HEK293 (cell line): ENCODE measurements around the gene CAMKMT.
A peak's percentile ranks its signal among the peaks of the same experiment; 100 is the strongest.

Experiments
- GLI2 ChIP-seq: fragments of 450-650 bp; formaldehyde crosslinking; IDR thresholded peaks from 2 replicates; pipeline ENCODE4; 2017; ENCODE audit warnings: missing biosample characterization, missing genetic modification characterization, low read depth, borderline replicate concordance
- GLIS2 ChIP-seq: fragments of 450-650 bp; formaldehyde crosslinking; IDR thresholded peaks from 2 replicates; pipeline ENCODE4 v1.5.1; 2016; ENCODE audit warnings: missing biosample characterization, missing genetic modification characterization
- MEIS1 ChIP-seq: sonication (generic); formaldehyde crosslinking; IDR thresholded peaks from 2 replicates; pipeline ENCODE4 v1.8.1; 2022; ENCODE audit warnings: missing genetic modification reagents, mild to moderate bottlenecking, borderline replicate concordance
- PRDM1 ChIP-seq: fragments of 450-650 bp; formaldehyde crosslinking; IDR thresholded peaks from 2 replicates; pipeline ENCODE4; 2016; ENCODE audit warnings: missing biosample characterization, missing genetic modification characterization
- PRDM10 ChIP-seq: fragments of 450-650 bp; formaldehyde crosslinking; IDR thresholded peaks from 2 replicates; pipeline ENCODE4 v1.5.1; 2016; ENCODE audit warnings: missing biosample characterization, missing genetic modification characterization
- SALL2 ChIP-seq: fragments of 450-650 bp; formaldehyde crosslinking; IDR thresholded peaks from 2 replicates; pipeline ENCODE4 v1.5.0; 2017; ENCODE audit warnings: missing biosample characterization, mild to moderate bottlenecking, missing genetic modification characterization, borderline replicate concordance
- SETDB1 ChIP-seq: IDR thresholded peaks from one replicate; pipeline ENCODE4 v1.6.1; 2017; ENCODE audit warnings: mild to moderate bottlenecking, low read length, moderate library complexity, mixed read lengths; ENCODE audit not compliant: insufficient read length
- TRIM28 ChIP-seq: IDR thresholded peaks from 2 replicates; pipeline ENCODE4 v1.6.1; 2011; ENCODE audit warnings: low read length, control low read depth, borderline replicate concordance
- ZBTB10 ChIP-seq: fragments of 450-650 bp; formaldehyde crosslinking; IDR thresholded peaks from 2 replicates; pipeline ENCODE4 v1.5.1; 2016; ENCODE audit warnings: missing biosample characterization, missing genetic modification characterization
- ZBTB17 ChIP-seq: fragments of 450-650 bp; formaldehyde crosslinking; IDR thresholded peaks from 2 replicates; pipeline ENCODE4 v1.5.1; 2016; ENCODE audit warnings: missing biosample characterization, missing genetic modification characterization
- ZBTB20 ChIP-seq: fragments of 450-650 bp; formaldehyde crosslinking; IDR thresholded peaks from 2 replicates; pipeline ENCODE4 v1.5.1; 2016; ENCODE audit warnings: missing biosample characterization, missing genetic modification characterization
- ZFP69B ChIP-seq: fragments of 450-650 bp; formaldehyde crosslinking; IDR thresholded peaks from 2 replicates; pipeline ENCODE4 v1.5.1; 2016; ENCODE audit warnings: missing biosample characterization, missing genetic modification characterization
- ZNF221 ChIP-seq: fragments of 450-650 bp; formaldehyde crosslinking; IDR thresholded peaks from 2 replicates; pipeline ENCODE4 v1.5.1; 2017; ENCODE audit warnings: missing biosample characterization, missing genetic modification characterization, borderline replicate concordance
- ZNF239 ChIP-seq: fragments of 450-650 bp; formaldehyde crosslinking; IDR thresholded peaks from 2 replicates; pipeline ENCODE4 v1.5.1; 2016; ENCODE audit warnings: missing biosample characterization, missing genetic modification characterization
- ZNF280D ChIP-seq: fragments of 450-650 bp; formaldehyde crosslinking; IDR thresholded peaks from 2 replicates; pipeline ENCODE4 v1.5.1; 2016; ENCODE audit warnings: missing biosample characterization, missing genetic modification characterization
- ZNF335 ChIP-seq: fragments of 450-650 bp; formaldehyde crosslinking; conservative IDR thresholded peaks from 2 replicates; pipeline ENCODE4 v1.5.1; 2016; ENCODE audit warnings: missing biosample characterization, missing genetic modification characterization
- ZNF341 ChIP-seq: fragments of 450-650 bp; formaldehyde crosslinking; IDR thresholded peaks from 2 replicates; pipeline ENCODE4; 2016; ENCODE audit warnings: low read depth, missing biosample characterization, missing genetic modification characterization
- ZNF366 ChIP-seq: fragments of 450-650 bp; formaldehyde crosslinking; conservative IDR thresholded peaks from 2 replicates; pipeline ENCODE4 v1.5.1; 2016; ENCODE audit warnings: missing biosample characterization, missing genetic modification characterization
- ZNF473 ChIP-seq: fragments of 450-650 bp; formaldehyde crosslinking; IDR thresholded peaks from 2 replicates; pipeline ENCODE4 v1.5.1; 2017; ENCODE audit warnings: missing biosample characterization, missing genetic modification characterization
- ZNF530 ChIP-seq: fragments of 450-650 bp; formaldehyde crosslinking; IDR thresholded peaks from 2 replicates; pipeline ENCODE4 v1.5.1; 2016; ENCODE audit warnings: low read depth, missing biosample characterization, missing genetic modification characterization
- ZNF600 ChIP-seq: fragments of 450-650 bp; formaldehyde crosslinking; IDR thresholded peaks from 2 replicates; pipeline ENCODE4 v1.5.1; 2016; ENCODE audit warnings: missing biosample characterization, missing genetic modification characterization
- ZNF645 ChIP-seq: fragments of 450-650 bp; formaldehyde crosslinking; IDR thresholded peaks from 2 replicates; pipeline ENCODE4; 2016; ENCODE audit warnings: missing biosample characterization, missing genetic modification characterization
- ZNF701 ChIP-seq: fragments of 450-650 bp; formaldehyde crosslinking; IDR thresholded peaks from 2 replicates; pipeline ENCODE4 v1.5.1; 2016; ENCODE audit warnings: missing biosample characterization, missing genetic modification characterization
- ZSCAN23 ChIP-seq: fragments of 450-650 bp; formaldehyde crosslinking; IDR thresholded peaks from 2 replicates; pipeline ENCODE4 v1.5.1; 2016; ENCODE audit warnings: missing biosample characterization, missing genetic modification characterization
- TF ChIP-seq, protein P1 (sequence below): fragments of 450-650 bp; formaldehyde crosslinking; IDR thresholded peaks from 2 replicates; pipeline ENCODE4 v1.5.1; 2017; ENCODE audit warnings: missing biosample characterization, missing genetic modification characterization
- TF ChIP-seq, protein P2 (sequence below): fragments of 450-650 bp; formaldehyde crosslinking; IDR thresholded peaks from 2 replicates; pipeline ENCODE4 v1.5.1; 2016; ENCODE audit warnings: missing biosample characterization, missing genetic modification characterization

Gene CAMKMT

GRCh38 chr2:44362207-44363015, 664 bp downstream of the CAMKMT start (continued):
- TF ChIP-seq GLIS2 (tag by site-specific recombination) (peak; percentile 71), ZNF341 (peak; percentile 47), ZBTB10 (tag by site-specific recombination) (no peak), PRDM10 (tag by site-specific recombination) (peak; percentile 86), SALL2 (tag by site-specific recombination) (no peak), ZFP69B (tag by site-specific recombination) (no peak), ZNF280D (tag by site-specific recombination) (no peak), ZNF530 (tag by site-specific recombination) (no peak), ZBTB20 (tag by site-specific recombination) (peak; percentile 44), ZNF239 (no peak), GLI2 (tag by site-specific recombination) (no peak), MEIS1 (CRISPR knock-in tag) (peak; percentile 3; the same call in 1 of the 2 replicates), ZNF221 (tag by site-specific recombination) (no peak), PRDM1 (tag by site-specific recombination) (peak; percentile 26; the same call in 1 of the 2 replicates), ZNF335 (tag by site-specific recombination) (peak; percentile 29; the same call in 1 of the 2 replicates), ZBTB17 (tag by site-specific recombination) (peak; percentile 96), ZNF366 (tag by site-specific recombination) (peak; percentile 31), ZNF600 (tag by site-specific recombination) (no peak), ZSCAN23 (no peak), SETDB1 (peak; percentile 69), ZNF645 (tag by site-specific recombination) (no peak), ZNF473 (no peak), ZNF701 (no peak), TRIM28 (peak; percentile 45)
- TF ChIP-seq, protein P1, sequence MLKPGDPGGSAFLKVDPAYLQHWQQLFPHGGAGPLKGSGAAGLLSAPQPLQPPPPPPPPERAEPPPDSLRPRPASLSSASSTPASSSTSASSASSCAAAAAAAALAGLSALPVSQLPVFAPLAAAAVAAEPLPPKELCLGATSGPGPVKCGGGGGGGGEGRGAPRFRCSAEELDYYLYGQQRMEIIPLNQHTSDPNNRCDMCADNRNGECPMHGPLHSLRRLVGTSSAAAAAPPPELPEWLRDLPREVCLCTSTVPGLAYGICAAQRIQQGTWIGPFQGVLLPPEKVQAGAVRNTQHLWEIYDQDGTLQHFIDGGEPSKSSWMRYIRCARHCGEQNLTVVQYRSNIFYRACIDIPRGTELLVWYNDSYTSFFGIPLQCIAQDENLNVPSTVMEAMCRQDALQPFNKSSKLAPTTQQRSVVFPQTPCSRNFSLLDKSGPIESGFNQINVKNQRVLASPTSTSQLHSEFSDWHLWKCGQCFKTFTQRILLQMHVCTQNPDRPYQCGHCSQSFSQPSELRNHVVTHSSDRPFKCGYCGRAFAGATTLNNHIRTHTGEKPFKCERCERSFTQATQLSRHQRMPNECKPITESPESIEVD (tag by site-specific recombination), result peak; percentile 87
- TF ChIP-seq, protein P2, sequence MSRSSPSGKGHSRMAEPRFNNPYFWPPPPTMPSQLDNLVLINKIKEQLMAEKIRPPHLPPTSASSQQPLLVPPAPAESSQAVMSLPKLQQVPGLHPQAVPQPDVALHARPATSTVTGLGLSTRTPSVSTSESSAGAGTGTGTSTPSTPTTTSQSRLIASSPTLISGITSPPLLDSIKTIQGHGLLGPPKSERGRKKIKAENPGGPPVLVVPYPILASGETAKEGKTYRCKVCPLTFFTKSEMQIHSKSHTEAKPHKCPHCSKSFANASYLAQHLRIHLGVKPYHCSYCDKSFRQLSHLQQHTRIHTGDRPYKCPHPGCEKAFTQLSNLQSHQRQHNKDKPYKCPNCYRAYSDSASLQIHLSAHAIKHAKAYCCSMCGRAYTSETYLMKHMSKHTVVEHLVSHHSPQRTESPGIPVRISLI, result no peak
